CD14-positive monocyte (primary cell): Measurements from ENCODE around the gene RNF212B. TPM values are rescaled to one million over a fixed set of nuclear protein-coding genes. Genes with fewer than 3 reads are reported as not detected.
"Not testable (repeated sequence)": the region's sequence is repeated elsewhere in the genome, so short reads cannot be mapped to it uniquely, and the experiment has no call there.

Experiments used
- DNase-seq, 3 donors: peaks; one replicate each; pipeline ENCODE4 v3.0.0-alpha.2; 2011 to 2022
- H2AFZ ChIP-seq: 2 replicates; pipeline ENCODE4 v1.6.0; 2012; ENCODE audit warnings: mild to moderate bottlenecking, low read depth, low read length, inconsistent platforms; ENCODE audit not compliant: insufficient read depth, poor library complexity, severe bottlenecking
- H3K27ac ChIP-seq, 2 donors: 1 replicate in 1 of 2; 2 replicates in 1 of 2; pipeline ENCODE4 v1.5.1; 2012 to 2013; ENCODE audit warnings: low read length in 2 of 2, control low read depth in 1 of 2, inconsistent platforms in 1 of 2, low read depth in 1 of 2, mild to moderate bottlenecking in 1 of 2
- H3K27me3 ChIP-seq, 2 donors: one replicate each; pipeline versions ENCODE4 v1.6.0 to v1.6.1; 2011 to 2013; ENCODE audit warnings: low read length in 2 of 2; ENCODE audit not compliant: control insufficient read depth in 2 of 2, insufficient read depth in 2 of 2
- H3K36me3 ChIP-seq, 2 donors: replicated peaks in 1 of 2; 1 replicate in 1 of 2; 2 replicates in 1 of 2; pipeline versions ENCODE4 v1.5.1 to v1.6.1; 2012 to 2013; ENCODE audit warnings: low read length in 2 of 2, control low read depth in 1 of 2, inconsistent platforms in 1 of 2, mild to moderate bottlenecking in 1 of 2; ENCODE audit not compliant: insufficient read depth in 2 of 2, control insufficient read depth in 1 of 2
- H3K4me1 ChIP-seq, 2 donors: 1 replicate in 1 of 2; 2 replicates in 1 of 2; pipeline versions ENCODE4 v1.5.1 to v1.6.1; 2012 to 2013; ENCODE audit warnings: low read length in 2 of 2, control low read depth in 1 of 2, inconsistent platforms in 1 of 2, mild to moderate bottlenecking in 1 of 2, moderate library complexity in 1 of 2; ENCODE audit not compliant: insufficient read depth in 2 of 2, control insufficient read depth in 1 of 2
- H3K4me2 ChIP-seq: replicated peaks from 2 replicates; pipeline ENCODE3; 2012; ENCODE audit warnings: low read length, moderate library complexity, mild to moderate bottlenecking; ENCODE audit not compliant: poor library complexity, severe bottlenecking; ENCODE audit errors: extremely low read depth
- H3K4me3 ChIP-seq, 3 experiments: fragments of 200-600 bp in 1 of 3; sonication (generic) in 1 of 3; replicated peaks in 1 of 3; 1 replicate in 2 of 3; 2 replicates in 1 of 3; pipeline ENCODE4 v1.5.1; 2011 to 2013; ENCODE audit warnings: low read length in 3 of 3, mild to moderate bottlenecking in 3 of 3, control low read depth in 2 of 3, low read depth in 2 of 3, inconsistent platforms in 1 of 3, moderate library complexity in 1 of 3
- H3K79me2 ChIP-seq: 2 replicates; pipeline ENCODE4 v1.6.0; 2012; ENCODE audit warnings: mild to moderate bottlenecking, control low read depth, inconsistent platforms, low read length, moderate library complexity; ENCODE audit not compliant: insufficient read depth
- H3K9ac ChIP-seq: 2 replicates; pipeline ENCODE4 v1.6.0; 2017; ENCODE audit warnings: low read length, mild to moderate bottlenecking; ENCODE audit not compliant: insufficient read depth, poor library complexity, severe bottlenecking
- H3K9me3 ChIP-seq, 2 donors: replicated peaks in 1 of 2; 1 replicate in 1 of 2; 2 replicates in 1 of 2; pipeline versions ENCODE4 v1.5.1 to v1.6.1; 2012 to 2013; ENCODE audit warnings: low read length in 2 of 2, control low read depth in 1 of 2; ENCODE audit not compliant: control insufficient read depth in 1 of 2, insufficient read depth in 1 of 2
- H4K20me1 ChIP-seq: 2 replicates; pipeline ENCODE4 v1.6.0; 2012; ENCODE audit warnings: mild to moderate bottlenecking, low read length, control low read depth, moderate library complexity; ENCODE audit not compliant: insufficient read depth
- H3K27ac Mint-ChIP-seq, 7 donors: one replicate each; pipeline ENCODE4 v1.8.0; 2020; ENCODE audit warnings: mild to moderate bottlenecking in 7 of 7, mixed read lengths in 7 of 7, moderate library complexity in 6 of 7, inconsistent platforms in 2 of 7
- H3K27me3 Mint-ChIP-seq, 3 donors: one replicate each; pipeline ENCODE4 v1.8.0; 2021 to 2022; ENCODE audit warnings: low read depth in 3 of 3, mild to moderate bottlenecking in 3 of 3, mixed read lengths in 3 of 3, moderate library complexity in 3 of 3, inconsistent platforms in 1 of 3
- H3K36me3 Mint-ChIP-seq, 2 donors: one replicate each; pipeline ENCODE4 v1.8.0; 2020; ENCODE audit warnings: mixed read lengths in 2 of 2, inconsistent platforms in 1 of 2, mild to moderate bottlenecking in 1 of 2
- H3K4me1 Mint-ChIP-seq: one replicate; pipeline ENCODE4 v1.8.0; 2020; ENCODE audit warnings: mild to moderate bottlenecking, mixed read lengths
- H3K4me3 Mint-ChIP-seq, 2 donors: one replicate each; pipeline ENCODE4 v1.8.0; 2020; ENCODE audit warnings: mild to moderate bottlenecking in 2 of 2, mixed read lengths in 2 of 2, moderate library complexity in 1 of 2
- H3K9me3 Mint-ChIP-seq, 7 donors: one replicate each; pipeline ENCODE4 v1.8.0; 2020 to 2022; ENCODE audit warnings: mixed read lengths in 7 of 7, mild to moderate bottlenecking in 6 of 7, moderate library complexity in 6 of 7, inconsistent platforms in 2 of 7
- CTCF ChIP-seq: fragments of 200-600 bp; IDR thresholded peaks from one replicate; pipeline ENCODE4 v1.8.0; 2022; ENCODE audit warnings: antibody characterized with exemption, mild to moderate bottlenecking
- WGBS: methylation state at CpG from one replicate; pipeline ENCODE4 v1.1.5; 2013; ENCODE audit warnings: missing lambda C conversion rate; ENCODE audit not compliant: insufficient coverage; 5-methylcytosine and 5-hydroxymethylcytosine counted together
- intact Hi-C, 2 donors: fragments of 100-400 bp; cut with micrococcal nuclease; formaldehyde crosslinking; loops; one replicate each; pipeline versions ENCODE4 v1.15.0 to v1.15.1; 2023
- polyA plus RNA-seq, 3 donors: library from polyadenylated mRNA; depleted of rRNA in 1 of 3; unstranded in 2 of 3; stranded (reverse) in 1 of 3; fragments of 300-500 nt in 2 of 3; fragments of >200 nt in 1 of 3; fragmentation: Illumina TruSeq in 2 of 3; gene quantifications; 1 replicate in 2 of 3; 2 replicates in 1 of 3; pipeline ENCODE4 v1.2.3, GENCODE V29; 2012 to 2021

Gene RNF212B
- polyA plus RNA-seq, 3 donors: not detected

- peaks cover 5% of the 10 kb centered on the region for H4K20me1 ChIP-seq
- H3K9me3 ChIP-seq: no peaks in the 10 kb centered on the region
- Mint-ChIP-seq H3K27ac (no peak overlapping the region), H3K9me3 (peaks cover 0 to 2% (median 0%) of the 10 kb centered on the region in 7 donors), H3K4me3 (no peak overlapping the region), H3K36me3 (peaks cover 18 to 21% of the 10 kb centered on the region in 2 donors), H3K27me3 (peaks cover 0 to 3% (median 3%) of the 10 kb centered on the region in 3 donors), H3K4me1 (peaks cover 12% of the 10 kb centered on the region)
- no peak overlapping the region for H2AFZ ChIP-seq
- H3K4me1 ChIP-seq: no peaks in the 10 kb centered on the region
- no peak overlapping the region for H3K4me3 ChIP-seq
- no peak overlapping the region for H3K27ac ChIP-seq
- H3K4me2 ChIP-seq: no peak overlapping the region
- intact Hi-C loops: no loop called here
- peaks cover under 1% of the 10 kb centered on the region for H3K79me2 ChIP-seq
- H3K9ac ChIP-seq: no peak overlapping the region
- WGBS: 100% methylated on average over 2 of the region's 3 CpGs
- no peaks in the 10 kb centered on the region for H3K27me3 ChIP-seq
- no peak for TF ChIP-seq CTCF
- peaks cover 6 to 17% of the 10 kb centered on the region in 2 donors for H3K36me3 ChIP-seq
- no peak for DNase-seq
These were observed 39.5 kb downstream of the RNF212B start for GRCh38 chr14:23277189-23277588.

- peaks cover 12% of the 10 kb centered on the region for H3K4me1 Mint-ChIP-seq
- H3K27me3 Mint-ChIP-seq, H2AFZ ChIP-seq, H3K27me3 ChIP-seq, H3K4me3 Mint-ChIP-seq, intact Hi-C loops, H3K27ac ChIP-seq, H3K9me3 ChIP-seq, H3K9me3 Mint-ChIP-seq, DNase-seq, H3K9ac ChIP-seq, H3K27ac Mint-ChIP-seq, H3K79me2 ChIP-seq, H3K4me1 ChIP-seq, H4K20me1 ChIP-seq, H3K4me3 ChIP-seq, H3K4me2 ChIP-seq: not testable (repeated sequence)
- H3K36me3 Mint-ChIP-seq: peaks cover 18 to 21% of the 10 kb centered on the region in 2 donors
- WGBS: no CpG with 5 or more reads among the region's 6 CpGs
- H3K36me3 ChIP-seq: peaks cover 6 to 22% of the 10 kb centered on the region in 2 donors
These were observed 40.2 kb downstream of the RNF212B start for GRCh38 chr14:23277928-23278327.
